HPDE6-E6E7 (cell line): ENCODE results near the gene FNDC3B.
A peak's percentile ranks its signal among the peaks of the same experiment; 100 is the strongest.

Experiments
- DNase-seq: peaks from one replicate; pipeline ENCODE4 v3.0.0; 2011; ENCODE audit warnings: missing footprints; ENCODE audit errors: extremely low spot score

The FNDC3B gene

GRCh38 chr3:172073262-172073915 is 34.0 kb downstream of the FNDC3B start:
- no peak for DNase-seq

DNA sequence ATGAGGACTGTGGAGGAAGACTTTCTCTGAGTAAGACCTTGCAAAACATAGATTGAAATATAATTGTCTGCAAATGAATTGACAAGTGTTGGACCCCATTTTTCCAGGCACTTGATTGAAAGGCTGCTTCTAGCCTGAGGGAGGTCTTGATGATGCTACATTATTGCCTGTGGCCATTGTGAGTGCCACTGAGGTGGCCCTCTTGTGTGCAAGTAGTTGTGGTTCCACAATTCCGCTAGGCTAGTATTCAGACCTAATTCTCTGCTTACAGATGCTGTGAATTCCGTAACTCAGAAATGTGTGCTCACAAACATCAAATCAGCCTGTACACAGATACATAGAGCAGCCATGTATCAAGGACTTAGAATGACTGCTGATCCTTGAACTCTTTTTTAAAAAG is 34.7 kb downstream of the FNDC3B start:
- DNase-seq: no peak

DNA sequence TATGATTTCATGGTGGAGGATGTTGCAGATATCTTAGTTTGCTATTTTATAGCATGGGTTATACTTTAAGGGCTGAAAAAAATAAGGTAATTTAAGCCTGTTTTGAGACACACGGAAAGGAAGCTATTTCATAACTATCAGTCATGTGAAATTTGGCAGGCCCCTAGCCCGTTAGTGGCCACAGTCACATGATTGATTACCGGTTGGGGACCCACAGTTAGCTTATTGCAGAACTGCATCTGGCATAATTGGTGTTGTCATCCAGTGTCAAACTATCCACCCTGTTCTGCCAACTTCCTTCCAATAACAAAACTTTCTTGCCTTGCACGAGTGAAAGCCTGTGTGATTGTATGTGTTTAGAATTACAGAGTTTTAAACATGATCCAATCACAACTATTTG is 35.2 kb downstream of the FNDC3B start:
- no peak for DNase-seq

DNA sequence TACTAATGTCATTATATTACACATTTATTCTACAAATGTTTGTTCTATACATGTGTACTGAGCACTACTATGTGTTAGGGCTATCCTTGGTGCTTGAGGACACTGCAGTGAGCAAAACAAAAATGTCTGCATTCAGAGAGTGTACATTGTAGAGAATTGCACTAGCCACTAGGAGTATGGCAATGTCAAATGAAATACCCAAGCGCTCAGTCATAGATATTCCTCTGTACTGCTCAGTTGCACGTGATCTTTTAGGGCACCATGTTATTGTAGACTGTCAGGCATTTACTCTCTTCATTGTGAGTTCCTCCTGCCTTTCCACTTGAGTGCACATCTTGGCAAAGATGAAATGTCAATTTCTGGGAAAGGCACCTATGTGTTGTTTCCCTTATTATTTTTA is 36.8 kb downstream of the FNDC3B start:
- DNase-seq: no peak

- DNase-seq: no peak
Observed at GRCh38 chr3:172077197-172077757, 37.9 kb downstream of the FNDC3B start.

GRCh38 chr3:172078244-172078643 is 38.9 kb downstream of the FNDC3B start:
- DNase-seq: no peak

- no peak for DNase-seq
Observed at GRCh38 chr3:172078721-172079120, 39.3 kb downstream of the FNDC3B start.

DNA sequence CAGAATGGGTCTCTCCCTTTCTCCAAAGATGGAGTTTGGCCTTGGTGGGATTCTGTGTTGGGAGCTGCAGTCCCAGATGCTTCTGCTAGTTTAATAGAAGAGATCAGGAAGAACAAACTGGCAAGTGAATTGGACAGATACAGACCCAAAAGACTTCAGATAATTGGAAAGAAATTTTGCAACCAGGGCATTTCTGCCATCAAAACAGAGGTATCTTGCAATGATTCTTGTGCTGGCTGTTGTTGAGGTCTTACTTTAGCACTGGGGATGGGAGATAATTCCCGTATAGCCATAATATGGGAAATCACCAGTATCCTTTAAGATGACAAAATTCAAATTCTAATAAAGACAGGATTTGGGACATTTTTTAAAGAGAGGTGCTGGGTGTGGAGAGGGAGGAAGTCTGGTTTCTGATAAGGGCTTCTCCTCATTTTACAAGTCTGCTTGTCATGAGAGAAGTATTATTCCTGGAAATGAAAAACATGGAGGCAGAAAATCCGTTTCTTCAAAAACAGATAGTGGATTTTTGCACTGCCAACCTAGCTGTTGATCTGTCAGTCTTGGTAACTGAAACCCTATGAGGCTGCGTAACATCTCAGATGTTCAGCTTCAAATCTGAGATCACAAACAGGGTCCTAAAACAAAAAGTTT is 40.1 kb downstream of the FNDC3B start:
- no peak for DNase-seq

DNA sequence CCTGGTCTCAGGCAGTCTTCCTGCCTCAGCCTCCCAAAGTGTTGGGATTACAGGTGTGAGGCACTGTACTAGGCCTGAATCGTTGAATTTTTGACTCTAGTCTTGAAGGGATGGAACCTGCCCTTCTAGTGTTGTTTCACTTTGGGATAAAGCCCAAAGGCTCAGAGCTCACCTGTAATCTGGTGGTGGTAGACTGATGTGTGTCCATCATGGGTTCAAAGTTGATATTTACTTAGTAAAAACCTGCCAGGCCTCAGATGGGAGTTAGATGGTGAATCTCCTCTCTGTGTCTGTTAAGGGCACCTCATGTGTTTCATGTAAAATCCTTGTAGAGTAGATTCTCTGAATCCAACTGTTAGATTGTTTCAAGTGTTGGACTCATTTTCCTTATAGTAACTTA is 41.1 kb downstream of the FNDC3B start:
- DNase-seq: no peak

DNA sequence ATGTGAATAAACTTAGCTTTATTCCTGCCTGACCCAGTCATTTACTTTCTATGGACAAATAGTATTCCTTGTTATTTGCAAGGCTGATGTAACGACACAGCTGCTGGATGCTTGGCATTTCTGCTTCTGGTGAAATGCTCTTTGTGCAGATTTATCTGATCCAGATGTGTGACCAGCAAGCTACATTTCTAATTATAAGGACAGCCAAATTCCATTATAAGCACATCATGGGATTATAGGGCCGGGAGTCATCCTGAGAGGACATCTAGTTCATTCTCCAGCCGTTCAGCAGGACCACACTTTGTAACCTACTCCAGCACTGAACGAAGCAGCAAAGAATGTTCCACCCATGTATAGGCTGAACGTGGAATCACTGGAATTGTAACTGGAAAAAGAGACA is 42.9 kb downstream of the FNDC3B start:
- no peak for DNase-seq

DNA sequence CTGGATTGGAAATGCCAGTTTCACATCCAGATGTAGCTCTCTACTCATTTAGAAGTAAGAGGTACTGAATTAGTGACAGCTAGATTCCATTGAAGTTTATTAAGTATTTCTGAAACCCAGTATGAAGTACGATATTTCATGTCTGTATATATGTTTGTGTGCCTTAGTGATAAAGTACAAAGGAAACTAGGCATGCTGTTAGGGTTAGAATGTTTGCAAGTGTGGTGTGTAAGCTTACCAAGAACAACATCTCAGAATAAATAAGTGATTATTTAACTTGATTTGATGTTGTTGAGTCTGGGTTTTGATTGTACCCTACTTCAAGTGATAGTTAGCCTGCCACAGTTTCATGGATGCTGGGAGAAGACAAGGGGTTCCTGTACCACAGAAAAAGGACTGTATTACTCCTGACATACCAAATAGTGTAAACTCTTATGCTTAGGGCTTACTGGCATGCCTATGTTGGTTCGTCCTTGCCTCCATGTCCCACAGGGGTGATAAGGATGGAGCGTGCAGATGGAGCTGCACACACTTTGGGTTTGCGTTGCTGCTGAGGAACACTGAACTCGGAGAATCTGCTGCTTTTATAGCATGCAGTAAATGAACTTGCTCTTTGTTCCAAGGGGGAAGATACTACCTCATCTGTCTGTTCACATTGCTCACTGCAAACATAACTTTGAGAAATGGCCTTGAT is 43.6 kb downstream of the FNDC3B start:
- no peak for DNase-seq

DNA sequence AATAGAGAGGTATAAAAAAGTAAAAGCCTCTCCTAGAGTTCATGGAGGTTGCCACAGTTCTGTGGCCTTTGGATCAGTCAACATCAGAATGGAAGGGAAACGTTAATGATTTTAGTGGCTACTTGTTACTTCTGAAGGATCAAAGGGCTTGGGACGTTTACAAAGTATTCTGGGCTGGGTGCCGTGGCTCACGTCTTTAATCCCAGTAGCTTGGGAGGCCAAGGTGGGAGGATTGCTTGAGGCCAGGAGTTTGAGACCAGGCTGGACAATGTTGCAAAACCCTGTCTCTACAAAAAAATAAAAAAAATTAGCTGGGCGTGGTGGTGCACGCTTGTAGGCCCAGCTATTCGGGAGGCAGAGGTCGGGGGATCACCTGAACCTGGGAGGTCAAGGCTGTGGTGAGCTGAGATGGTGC is 44.6 kb downstream of the FNDC3B start:
- DNase-seq: no peak

GRCh38 chr3:172084871-172085556 is 45.6 kb downstream of the FNDC3B start:
- DNase-seq: no peak

DNA sequence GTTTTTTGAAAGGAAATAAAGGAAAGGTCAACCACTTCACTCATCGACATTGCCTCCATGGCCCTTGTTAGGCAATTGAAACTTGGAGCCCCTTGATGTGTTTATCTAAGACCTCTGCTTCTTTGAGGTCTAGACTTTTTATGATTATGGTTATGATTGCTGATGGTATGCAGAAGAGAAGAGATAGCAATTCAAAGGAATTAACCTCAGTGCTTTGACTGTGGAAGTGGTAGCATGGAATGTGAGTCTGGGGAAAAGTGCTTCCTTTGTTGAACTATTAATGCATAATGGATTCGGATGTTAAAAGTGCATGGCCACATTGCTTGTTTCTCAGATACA is 46.1 kb downstream of the FNDC3B start:
- DNase-seq: no peak

DNA sequence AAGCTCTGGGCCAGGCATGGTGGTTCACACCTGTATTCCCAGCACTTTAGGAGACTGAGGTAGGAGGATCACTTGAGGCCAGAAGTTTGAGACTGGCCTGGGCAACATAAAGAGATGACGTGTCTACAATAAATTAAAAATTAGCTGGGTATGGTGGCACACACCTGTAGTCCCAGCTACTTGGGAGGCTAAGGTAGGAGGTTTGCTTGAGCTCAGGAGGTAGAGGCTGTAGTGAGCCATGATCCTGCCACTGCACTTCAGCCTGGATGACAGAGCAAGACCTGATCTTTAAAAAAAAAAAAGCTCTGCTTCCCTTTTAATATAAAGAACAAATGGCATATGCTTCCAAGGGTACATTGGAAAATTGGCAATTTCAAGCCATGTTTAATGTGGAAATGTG is 46.7 kb downstream of the FNDC3B start:
- no peak for DNase-seq

DNA sequence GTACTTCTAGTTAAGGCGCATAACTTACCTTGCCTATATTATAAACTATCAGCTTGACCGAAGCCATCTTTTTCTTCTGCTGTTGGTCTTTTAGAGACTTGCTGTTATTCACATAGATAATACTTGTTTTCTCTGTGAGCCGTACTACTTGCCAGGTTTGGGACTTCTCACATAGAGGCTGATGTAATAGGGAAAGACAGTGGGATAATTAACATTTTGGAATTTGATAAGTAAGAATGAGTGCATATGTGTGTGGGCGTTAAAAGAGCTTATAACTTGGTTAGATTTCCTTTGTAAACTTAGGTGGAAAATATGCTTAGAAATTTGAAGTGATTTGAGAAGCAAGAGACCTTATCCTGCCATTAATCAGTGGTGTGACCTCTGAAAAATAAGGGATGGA is 47.8 kb downstream of the FNDC3B start:
- no peak for DNase-seq

DNA sequence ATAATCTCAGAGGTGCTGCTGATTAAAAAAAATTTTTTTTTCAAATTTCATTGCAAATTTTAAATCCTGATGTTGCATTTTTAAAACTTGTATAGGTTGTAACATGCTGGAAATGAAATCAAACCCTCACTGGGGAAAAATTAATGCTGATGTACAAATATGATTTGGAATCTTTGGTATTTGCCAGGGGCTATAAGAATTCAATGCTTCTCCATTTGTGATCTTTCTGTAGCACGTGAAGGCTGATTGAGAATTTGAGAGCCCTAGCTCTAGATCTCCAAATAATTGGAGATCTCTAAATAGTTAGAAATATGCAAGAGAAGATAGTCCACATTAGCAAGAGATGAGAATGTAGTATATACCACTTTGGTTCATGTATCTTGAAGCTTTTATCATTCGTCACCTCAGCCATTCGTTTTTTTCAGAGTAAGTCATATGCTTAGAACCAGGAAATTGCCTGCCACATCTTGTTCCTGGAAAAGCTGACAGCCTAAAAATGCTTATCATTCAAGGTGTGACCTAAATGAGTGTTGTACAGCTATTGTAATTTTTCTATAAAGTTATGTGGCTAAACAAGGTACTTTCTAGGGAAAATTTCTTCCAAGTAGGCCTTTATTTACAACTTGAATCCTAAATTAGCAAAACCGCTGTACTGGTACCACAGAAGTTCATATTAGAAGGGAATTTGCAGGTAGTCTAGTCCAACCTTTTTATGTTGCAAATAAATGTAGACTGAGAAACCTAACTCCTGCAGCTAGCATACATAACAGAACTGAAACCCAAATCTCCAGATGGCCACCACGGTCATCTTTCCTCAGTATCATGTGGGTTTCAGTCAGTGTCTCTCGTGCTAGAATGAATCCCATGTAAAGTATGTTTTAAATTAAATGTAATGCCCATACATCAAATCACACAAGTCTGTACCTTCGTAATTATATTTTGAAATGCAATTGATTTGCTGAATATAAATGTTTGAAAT is 48.5 kb downstream of the FNDC3B start:
- DNase-seq: peak; percentile 39

GRCh38 chr3:172089250-172089649 is 49.9 kb downstream of the FNDC3B start:
- no peak for DNase-seq

GRCh38 chr3:172090035-172090434 is 50.7 kb downstream of the FNDC3B start:
- DNase-seq: no peak

GRCh38 chr3:172092658-172093057 is 53.3 kb downstream of the FNDC3B start:
- DNase-seq: no peak
